GM21528 (cell line): ENCODE results near the gene PARM1.

Experiments used
- ATAC-seq: cut with Tn5 transposase; IDR thresholded peaks from one replicate; pipeline ENCODE4 v1.9.1; 2021; ENCODE audit warnings: mild to moderate bottlenecking, moderate library complexity; ENCODE audit not compliant: unreplicated experiment, low FRiP score

PARM1 gene

GRCh38 chr4:75028196-75028854, 95.4 kb downstream of the PARM1 start:
- no peak for ATAC-seq

GRCh38 chr4:75030028-75030427, 97.1 kb downstream of the PARM1 start:
- ATAC-seq, result no peak

- no peak for ATAC-seq
Measured at GRCh38 chr4:75030649-75031235, 97.8 kb downstream of the PARM1 start.

- ATAC-seq, result no peak
Measured at GRCh38 chr4:75031775-75032174, 98.9 kb downstream of the PARM1 start.

GRCh38 chr4:75034523-75034922, 101.6 kb downstream of the PARM1 start:
- no peak for ATAC-seq

GRCh38 chr4:75035321-75035720, 102.4 kb downstream of the PARM1 start:
- no peak for ATAC-seq

- ATAC-seq, result no peak
Measured at GRCh38 chr4:75036046-75036830, 103.3 kb downstream of the PARM1 start.

- no peak for ATAC-seq
Measured at GRCh38 chr4:75037252-75037651, 104.3 kb downstream of the PARM1 start.

- ATAC-seq, result no peak
Measured at GRCh38 chr4:75038376-75038775, 105.5 kb downstream of the PARM1 start.

- no peak for ATAC-seq
Measured at GRCh38 chr4:75040703-75041102, 107.8 kb downstream of the PARM1 start.

GRCh38 chr4:75042601-75043208, 109.8 kb downstream of the PARM1 start:
- ATAC-seq, result no peak

GRCh38 chr4:75046226-75046625, 113.3 kb downstream of the PARM1 start:
- no peak for ATAC-seq

GRCh38 chr4:75046641-75047040, 113.7 kb downstream of the PARM1 start:
- ATAC-seq, result no peak

GRCh38 chr4:75048208-75048879, 115.4 kb downstream of the PARM1 start:
- ATAC-seq, result no peak

- no peak for ATAC-seq
Measured at GRCh38 chr4:75051431-75051830, 118.5 kb downstream of the PARM1 start.

- ATAC-seq, result no peak
Measured at GRCh38 chr4:75053352-75053751, 120.4 kb downstream of the PARM1 start.

- no peak for ATAC-seq
Measured at GRCh38 chr4:75054078-75054477, 121.2 kb downstream of the PARM1 start.

GRCh38 chr4:75056277-75056676, 123.4 kb downstream of the PARM1 start:
- no peak for ATAC-seq

- no peak for ATAC-seq
Measured at GRCh38 chr4:75057369-75057768, 124.5 kb downstream of the PARM1 start.

GRCh38 chr4:75058486-75058885, 125.6 kb downstream of the PARM1 start:
- ATAC-seq, result no peak

GRCh38 chr4:75063433-75063832, 130.5 kb downstream of the PARM1 start:
- no peak for ATAC-seq
